ENCODE results near the gene TIGD1.
"Not testable (repeated sequence)": the region's sequence is repeated elsewhere in the genome, so short reads cannot be mapped to it uniquely, and the experiment has no call there.

TIGD1 gene

DNA sequence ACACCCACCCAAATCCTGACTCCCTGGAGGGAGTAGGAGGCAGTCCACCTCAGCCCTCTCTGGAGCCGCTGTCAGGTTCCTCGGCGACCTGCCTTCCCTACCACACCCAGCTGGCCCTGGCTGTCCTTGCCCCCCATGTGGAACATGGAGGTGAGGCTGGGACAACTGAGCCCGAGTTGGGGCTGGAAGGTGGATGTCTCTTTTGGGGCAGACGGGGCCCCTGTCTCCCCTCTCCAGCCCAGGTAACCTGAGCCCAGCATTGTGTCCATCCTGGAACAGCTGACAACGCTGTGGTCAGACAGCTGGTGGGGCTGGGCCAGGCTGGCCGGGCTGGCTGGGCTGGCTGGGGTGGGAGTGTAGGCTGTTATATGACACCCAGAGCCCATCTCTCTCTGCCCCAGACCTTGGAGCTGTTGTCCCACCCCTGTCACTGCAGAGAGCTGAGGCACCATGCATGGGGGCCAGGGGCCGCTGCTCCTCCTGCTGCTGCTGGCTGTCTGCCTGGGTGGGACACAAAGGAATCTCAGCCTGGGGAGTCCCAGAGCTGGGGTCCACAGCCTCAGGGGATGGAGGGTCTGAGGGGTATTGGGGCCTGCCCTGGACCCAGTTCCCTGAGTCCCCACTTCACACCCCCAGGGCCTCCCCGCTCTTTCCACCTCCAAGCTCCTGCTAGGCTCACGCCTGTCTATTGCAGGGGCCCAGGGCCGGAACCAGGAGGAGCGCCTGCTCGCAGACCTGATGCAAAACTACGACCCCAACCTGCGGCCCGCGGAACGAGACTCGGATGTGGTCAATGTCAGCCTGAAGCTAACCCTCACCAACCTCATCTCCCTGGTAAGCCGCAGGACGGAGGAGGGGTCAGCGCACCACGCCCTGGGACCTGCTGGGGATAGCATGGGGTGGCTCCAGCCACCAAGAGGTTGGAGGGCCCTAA lies 10.8 kb downstream of the TIGD1 start, which contains the start of gene CHRNG:
CHRNG (plus strand) TSS at position 395 of the 934 bp plus-strand sequence; CDS start at position 451, 56 bp downstream.
- DNase-seq (ENCODE audit: low read depth in 2 of 2) = no peak

DNA sequence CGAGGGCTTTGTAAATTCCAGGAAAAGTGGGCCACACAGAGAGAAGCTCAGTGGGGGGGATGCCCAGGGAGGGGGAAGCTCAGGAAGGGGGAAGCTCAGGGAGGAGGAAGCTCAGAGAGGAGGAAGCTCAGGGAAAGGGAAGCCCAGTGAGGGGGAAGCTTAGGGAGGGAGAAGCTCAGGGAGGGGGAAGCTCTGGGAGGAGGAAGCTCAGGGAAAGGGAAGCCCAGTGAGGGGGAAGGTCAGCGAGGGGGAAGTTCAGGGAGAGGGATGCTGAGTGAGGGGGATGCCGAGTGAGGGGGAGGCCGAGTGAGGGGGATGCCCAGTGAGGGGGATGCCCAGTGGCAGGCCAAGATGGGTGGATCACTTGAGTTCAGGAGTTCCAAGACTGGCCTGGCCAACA lies 11.7 kb downstream of the TIGD1 start:
- no peak for DNase-seq (ENCODE audit: low read depth in 2 of 2)

DNA sequence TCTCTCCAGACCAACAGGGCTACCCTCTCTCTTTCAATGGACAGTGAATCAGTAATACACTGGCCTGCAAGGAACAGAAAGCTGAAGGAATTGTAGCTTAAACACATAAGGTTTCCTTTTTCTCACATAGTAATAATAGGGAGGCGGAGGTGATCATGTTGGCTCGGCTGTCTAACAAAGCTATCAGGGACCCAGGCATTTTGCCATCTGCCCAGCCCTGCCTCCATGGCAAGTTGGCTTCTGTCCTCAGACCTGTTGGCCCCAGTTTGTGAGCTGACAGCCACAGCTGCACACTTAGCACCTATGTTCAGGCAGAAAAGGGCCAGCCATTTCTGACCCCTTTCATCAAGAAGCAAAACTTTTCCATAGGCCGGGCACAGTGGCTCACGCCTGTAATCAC lies 12.9 kb downstream of the TIGD1 start:
- no peak for DNase-seq (ENCODE audit: low read depth in 2 of 2)

DNA sequence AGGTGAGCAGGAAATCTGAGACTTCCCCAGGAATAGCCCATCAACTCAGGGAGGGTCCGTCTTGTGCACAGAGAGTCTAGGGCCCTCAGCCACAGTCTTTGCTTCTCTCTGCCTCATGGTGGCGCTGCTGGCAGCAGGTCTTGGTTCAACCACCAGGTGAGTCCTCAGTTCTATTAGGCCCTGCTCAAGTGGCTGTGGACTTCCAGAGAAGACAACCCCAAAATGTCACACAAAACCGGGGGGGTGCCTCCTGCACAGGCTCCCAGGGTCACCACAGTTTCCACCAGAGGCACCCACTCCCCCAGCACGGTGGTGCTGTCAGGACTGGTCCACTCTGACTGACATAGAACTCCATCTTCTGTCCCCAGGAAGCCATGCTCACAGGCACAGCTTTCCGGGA lies 13.3 kb downstream of the TIGD1 start:
- no peak for DNase-seq (ENCODE audit: low read depth in 2 of 2)

DNA sequence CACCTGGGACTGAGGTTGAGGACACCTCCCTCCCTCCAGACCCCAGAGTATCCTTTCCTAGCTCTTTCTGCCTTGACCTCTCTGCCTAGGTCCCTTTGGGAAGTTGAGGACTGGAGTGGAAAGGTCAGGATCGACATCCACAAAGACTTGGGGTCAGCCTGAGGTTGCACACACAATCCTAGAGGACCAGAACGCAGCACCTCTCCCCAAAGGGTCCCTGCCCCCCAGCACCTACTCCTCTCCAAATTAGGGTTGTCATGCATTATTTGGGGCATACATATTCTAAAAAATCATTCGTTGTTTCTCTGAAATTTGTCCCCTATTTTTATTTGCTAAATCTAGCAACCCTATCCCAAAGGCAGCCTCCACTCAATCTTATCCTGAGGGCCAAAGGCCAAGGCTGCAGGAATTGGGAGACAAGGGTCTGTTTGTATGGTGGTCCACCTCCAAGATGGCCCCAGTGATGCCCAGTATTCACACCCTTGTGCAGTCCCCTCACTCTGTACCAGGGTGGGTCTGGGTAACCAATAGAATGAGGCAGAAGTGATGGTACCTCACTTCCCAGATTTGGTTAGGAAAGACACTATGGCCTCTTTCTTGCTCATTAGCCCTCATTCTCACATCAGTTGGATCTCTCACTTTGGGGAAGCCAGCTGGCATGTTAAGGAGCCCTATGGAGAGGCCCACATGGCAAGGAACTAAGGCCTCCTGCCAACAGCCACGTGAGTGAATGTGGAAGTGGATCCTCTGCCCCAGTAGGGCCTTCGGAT lies 14.4 kb downstream of the TIGD1 start:
- no peak for DNase-seq (ENCODE audit: low read depth in 2 of 2)

DNA sequence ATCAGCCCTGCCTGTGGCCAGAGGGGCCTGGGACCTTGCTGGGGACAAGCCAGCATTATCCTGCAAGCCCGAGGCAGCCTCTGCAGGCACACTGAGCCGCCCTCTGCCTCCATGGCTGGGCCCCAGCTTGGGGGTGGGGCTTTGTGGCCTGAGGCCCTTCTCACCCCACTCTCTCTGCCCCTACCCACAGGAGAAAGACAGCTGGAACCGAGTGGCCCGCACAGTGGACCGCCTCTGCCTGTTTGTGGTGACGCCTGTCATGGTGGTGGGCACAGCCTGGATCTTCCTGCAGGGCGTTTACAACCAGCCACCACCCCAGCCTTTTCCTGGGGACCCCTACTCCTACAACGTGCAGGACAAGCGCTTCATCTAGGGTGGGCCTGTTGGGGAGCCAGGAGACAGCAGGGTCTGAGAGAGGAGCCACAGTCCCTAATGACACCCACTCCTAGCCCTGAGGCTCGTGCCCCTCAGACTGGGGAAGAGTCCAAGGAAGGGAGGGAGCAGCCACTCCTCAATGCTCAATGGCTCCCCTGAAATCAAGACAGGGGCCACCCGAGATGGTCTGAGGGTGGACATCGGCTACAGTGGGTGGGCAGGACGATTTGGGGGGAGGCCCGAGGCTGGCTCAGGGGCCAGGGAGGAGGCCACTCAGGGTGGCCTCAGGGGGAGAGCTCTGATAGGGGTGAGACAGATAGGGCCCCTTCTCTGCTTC lies 15.3 kb downstream of the TIGD1 start:
- no peak for DNase-seq (ENCODE audit: low read depth in 2 of 2)

DNA sequence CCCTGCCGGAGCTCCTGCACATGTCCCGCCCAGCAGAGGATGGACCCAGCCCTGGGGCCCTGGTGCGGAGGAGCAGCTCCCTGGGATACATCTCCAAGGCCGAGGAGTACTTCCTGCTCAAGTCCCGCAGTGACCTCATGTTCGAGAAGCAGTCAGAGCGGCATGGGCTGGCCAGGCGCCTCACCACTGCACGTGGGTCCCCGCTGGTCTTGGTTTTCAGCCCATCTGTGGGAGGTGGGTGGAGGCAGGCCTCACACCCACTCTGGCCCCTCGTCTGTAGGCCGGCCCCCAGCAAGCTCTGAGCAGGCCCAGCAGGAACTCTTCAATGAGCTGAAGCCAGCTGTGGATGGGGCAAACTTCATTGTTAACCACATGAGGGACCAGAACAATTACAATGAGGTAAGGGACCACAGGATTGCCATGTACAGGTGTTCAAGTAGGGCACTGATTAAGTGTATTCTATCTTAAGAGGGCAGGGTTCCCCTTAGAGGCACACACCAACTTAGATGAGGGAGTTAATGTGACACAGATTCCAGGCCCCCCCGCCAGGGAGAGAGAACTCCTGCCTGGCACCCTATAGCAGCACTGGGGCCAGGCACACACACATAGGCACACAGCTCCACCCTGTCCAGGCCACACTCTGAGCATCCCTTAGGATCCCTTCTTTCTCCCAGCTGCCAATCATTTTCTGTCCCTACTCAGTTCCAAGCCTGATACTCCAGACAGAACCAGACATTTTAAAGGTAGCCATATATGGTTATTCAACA lies 16.2 kb downstream of the TIGD1 start:
- DNase-seq (ENCODE audit: low read depth in 2 of 2) = no peak

DNA sequence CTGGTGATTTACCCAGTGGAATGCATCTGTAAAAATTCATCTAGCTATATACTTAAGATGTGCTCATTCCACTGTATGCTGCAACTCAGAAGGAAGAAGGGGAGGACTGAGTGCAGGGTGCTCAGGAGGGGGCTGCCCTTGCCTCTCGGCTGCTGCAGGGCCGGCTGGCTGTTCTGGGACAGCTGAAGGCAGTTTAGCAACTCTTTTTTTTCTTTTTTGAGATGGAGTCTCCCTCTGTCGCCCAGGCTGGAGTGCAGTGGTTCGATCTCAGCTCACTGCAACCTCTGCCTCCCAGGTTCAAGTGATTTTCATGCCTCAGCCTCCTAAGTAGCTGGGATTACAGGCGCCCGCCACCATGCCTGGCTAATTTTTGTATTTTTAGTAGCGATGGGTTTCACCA lies 17.5 kb downstream of the TIGD1 start:
- DNase-seq (ENCODE audit: low read depth in 2 of 2) = not testable (repeated sequence)

DNA sequence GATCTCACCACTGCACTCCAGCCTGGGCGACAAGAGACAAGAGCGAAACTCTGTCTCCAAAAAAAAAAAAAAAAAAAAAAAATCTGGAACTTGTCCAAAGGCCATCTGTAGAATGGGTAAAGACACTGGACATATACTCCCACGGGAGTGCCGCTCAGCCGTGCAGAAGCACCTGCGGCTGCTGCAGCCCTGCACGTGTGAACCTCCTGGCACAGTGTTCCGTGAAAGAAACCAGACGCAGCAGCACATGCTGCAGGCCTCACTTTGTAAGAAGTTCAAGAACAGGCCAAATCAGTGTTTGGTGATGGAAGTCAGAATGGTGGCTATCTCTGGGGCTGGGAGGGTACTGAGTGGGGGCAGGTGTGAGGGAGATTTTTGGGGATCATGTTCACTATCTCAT lies 17.9 kb downstream of the TIGD1 start:
- no peak for DNase-seq (ENCODE audit: low read depth in 2 of 2)

DNA sequence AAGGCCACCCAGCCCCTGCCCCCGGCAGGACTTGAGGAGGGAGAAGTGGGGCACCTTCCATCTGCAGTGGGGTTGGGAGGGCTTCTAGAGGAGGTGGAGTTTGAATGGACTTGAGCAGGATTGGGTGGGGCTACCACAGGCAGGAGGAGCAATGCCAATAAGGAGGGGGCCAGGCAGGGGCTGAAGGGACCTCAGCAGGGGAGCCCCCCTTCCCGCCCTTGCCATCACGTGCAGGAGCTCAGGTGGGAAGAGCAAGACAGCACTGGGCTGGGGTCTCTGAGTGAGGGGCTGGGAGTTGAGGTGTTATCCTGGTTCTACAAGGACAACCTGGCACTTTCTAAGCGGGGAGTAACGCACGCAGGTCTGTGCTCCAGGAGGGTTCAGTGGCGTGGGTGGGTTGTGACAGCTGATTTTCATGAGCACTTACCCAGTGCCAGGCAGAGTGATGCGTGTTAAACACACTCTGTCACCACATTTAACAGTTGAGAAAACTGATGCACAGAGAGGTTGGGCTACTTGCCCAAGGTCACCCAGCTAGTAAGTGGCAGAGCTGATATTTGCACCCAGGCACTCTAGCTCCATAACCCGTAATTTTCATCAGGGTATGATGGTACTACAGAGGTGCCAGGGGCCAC lies 19.6 kb downstream of the TIGD1 start:
- DNase-seq (ENCODE audit: low read depth in 2 of 2) = no peak

DNA sequence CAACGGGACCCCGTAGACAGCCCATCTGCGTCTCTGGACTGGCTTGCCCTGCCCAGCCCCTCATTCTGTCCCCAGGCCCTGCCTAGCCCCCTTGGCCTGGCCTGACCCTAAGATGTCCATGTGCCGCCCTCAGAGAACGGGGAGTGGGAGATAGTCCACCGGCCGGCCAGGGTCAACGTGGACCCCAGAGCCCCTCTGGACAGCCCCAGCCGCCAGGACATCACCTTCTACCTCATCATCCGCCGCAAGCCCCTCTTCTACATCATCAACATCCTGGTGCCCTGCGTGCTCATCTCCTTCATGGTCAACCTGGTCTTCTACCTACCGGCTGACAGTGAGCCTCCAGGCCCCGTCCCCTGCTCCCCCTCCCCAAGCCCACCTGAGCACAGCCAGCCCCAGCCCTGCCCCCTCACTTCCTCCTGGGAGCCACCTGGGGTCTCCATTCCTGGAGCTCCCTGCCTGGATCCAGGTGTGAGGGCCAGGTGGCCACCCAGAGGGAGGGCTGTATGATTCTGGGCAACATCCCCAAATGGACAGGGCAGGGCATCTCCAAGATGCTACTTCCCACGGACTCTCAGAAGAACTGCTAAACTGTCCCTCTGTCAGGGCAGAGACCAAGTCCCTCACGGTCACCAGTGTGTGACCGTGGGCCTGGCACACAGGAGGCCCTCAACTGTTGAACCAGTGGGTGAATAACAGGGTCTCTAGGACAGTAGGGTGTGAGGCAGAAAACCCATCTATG lies 20.4 kb downstream of the TIGD1 start:
- no peak for DNase-seq (ENCODE audit: low read depth in 2 of 2)

DNA sequence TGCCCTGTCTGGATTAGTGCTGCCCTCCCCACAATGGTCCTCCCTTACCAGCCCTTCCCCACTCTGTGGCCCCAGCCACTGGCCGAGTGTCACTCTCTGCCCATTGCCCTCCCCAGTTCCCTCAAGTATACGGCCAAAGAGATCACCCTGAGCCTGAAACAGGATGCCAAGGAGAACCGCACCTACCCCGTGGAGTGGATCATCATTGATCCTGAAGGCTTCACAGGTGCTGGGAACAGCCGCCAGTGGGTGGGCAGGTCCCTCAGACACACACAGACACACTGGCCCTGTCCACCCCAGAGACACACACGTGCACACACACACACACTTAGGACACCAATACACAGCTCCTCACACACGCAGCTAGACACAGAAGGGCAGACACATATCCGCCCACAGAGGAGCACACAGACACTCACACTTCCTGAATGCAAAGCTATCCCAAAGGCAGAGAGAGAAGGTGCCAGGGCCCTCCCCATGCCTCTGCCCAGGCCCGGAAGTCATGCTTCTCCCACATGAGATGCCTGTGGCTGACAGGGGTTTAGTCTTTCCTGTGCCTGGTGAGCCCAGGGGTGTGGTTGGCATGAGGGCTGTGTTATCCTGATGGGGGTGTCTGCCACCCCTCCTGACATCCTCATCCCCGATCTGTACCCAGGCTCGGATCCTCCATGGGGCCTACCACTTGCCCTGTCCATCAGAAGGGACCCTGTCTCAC lies 21.5 kb downstream of the TIGD1 start:
- DNase-seq (ENCODE audit: low read depth in 2 of 2) = no peak

DNA sequence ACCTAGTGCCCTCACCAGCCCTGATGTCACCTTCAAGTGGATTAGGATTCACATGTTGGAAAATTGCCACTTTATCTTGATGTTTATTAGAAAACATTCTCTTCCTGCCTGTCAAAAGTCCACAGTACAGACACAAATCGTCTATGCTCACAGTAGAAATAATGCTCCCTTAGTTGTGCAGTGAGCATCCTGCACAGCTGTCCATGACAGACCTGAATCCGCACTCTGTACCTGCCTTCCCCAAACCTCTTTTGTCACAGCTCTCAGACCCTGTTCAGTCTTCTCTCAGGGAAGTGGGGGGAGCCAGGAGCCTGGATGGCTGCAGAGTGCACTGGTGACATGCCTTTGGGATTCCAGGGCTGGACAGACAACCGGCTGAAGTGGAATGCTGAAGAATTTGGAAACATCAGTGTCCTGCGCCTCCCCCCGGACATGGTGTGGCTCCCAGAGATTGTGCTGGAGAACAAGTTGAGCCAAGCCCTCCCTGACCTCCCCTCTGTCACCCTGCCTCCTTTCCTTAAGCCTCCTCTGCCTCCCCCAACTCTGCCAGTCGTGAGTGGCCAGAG lies 22.4 kb downstream of the TIGD1 start:
- no peak for DNase-seq (ENCODE audit: low read depth in 2 of 2)

DNA sequence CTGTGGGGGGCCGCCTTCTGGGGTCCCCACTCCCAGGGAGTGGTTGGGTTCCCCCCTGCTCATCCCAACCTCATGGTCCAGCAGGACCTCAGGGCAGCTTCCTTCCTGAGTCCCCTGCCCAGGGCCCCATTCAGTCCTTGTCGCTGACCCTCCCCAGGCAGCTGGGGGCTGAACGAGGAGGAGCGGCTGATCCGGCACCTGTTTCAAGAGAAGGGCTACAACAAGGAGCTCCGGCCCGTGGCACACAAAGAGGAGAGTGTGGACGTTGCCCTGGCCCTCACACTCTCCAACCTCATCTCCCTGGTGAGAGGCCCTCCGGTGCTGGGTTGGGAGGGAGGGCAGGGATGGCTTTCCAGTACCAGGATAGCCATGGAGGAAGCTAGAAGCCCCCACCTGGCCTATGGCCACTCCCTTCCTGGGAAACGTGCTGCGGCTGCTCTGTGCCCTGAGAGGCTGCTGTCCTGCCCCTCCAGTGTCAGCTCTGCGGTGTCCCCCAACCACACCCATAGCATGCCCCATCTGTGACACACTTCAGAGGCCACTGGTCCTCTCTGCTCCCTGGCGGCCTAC lies 23.9 kb downstream of the TIGD1 start:
- no peak for DNase-seq (ENCODE audit: low read depth in 2 of 2)

DNA sequence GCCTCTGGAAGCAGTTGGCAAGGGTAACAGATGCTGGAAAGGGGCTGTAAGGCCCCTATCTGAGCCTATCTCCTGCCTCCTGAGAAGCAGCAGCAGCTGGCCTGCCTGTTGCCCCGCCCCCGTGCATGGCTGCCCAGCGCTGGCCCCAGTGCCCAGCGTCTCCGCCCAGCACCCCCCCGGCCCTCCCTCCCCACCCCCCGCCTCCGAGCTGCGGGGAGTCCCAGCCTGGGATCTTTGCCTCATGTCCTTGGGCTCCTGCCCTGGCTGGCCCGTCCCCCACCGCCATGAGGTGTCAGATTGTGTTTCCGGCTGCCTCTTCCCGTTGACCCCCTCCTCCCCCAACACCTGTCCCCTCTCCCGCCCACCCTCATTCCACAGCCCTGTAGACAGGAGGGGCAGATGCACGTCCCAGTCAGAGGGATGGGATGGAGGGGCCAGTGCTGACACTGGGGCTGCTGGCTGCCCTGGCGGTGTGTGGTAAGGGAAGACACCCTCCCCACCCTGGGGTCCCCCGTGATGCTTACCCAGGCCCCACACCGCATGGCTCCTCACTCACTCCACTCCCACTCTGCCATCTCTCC lies 24.5 kb downstream of the TIGD1 start, which contains the start of gene CHRND:
CHRND (plus strand) TSS at position 370 of the 581 bp plus-strand sequence; CDS start at position 426, 56 bp downstream.
- DNase-seq (ENCODE audit: low read depth in 2 of 2) = no peak

DNA sequence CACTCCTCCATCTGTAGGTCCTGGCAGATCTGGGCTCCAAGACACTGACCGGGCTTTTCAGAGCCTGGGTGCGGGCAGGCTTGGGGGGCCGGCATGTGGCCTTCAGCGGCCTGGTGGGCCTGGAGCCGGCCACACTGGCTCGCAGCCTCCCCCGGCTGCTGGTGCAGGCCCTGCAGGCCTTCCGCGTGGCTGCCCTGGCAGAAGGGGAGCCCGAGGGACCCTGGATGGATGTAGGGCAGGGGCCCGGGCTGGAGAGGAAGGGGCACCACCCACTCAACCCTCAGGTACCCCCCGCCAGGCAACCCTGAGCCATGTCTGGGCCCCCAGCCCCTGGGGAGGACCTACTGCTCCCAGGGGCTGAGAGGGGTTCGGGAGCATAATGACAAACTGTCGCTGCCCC lies 25.2 kb downstream of the TIGD1 start:
- no peak for DNase-seq (ENCODE audit: low read depth in 2 of 2)

DNA sequence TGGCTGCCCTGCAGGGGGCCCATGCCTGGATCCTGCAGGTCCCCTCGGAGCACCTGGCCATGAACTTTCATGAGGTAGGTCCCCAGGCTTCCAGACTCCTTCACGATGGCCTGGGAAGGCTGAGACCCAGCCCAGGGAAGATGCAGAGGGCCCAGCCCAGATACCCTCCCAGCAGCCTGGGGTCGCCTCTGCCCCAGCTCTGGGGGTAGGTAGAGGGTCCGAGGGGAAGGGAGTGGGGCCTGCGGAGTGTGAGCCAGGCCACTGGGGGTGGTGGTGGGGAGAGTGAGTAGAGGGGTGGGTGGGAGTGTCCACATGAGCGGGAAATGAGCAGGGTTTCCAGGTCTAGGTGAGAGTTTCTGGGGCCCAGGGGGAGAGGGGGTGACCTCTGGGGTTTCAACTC lies 25.6 kb downstream of the TIGD1 start:
- no peak for DNase-seq (ENCODE audit: low read depth in 2 of 2)
